Measurements from ENCODE around the gene ADGRV1. TPM values are rescaled to one million over a fixed set of nuclear protein-coding genes. Genes with fewer than 3 reads are reported as not detected.

ADGRV1 gene
- total and polyA plus RNA-seq, 2 experiments from 2014 or later, result 15.5 to 19.6 TPM

GRCh38 chr5:91092859-91093783 is 534.5 kb downstream of the ADGRV1 start:
- no peak for TF ChIP-seq CTCF (IDR thresholded peaks at IDR 0.05; ENCODE audit: low read depth, low read length)
- H3K27ac ChIP-seq, result peak overlapping the region; percentile 31
- H3K36me3 ChIP-seq, result no peaks in the 10 kb centered on the region
- peaks cover 34% of the 10 kb centered on the region for H3K4me1 ChIP-seq (ENCODE audit: low read depth)
- no peaks in the 10 kb centered on the region for H3K27me3 ChIP-seq
- H3K9me3 ChIP-seq (ENCODE audit: low read depth), result no peaks in the 10 kb centered on the region
- DNase-seq (ENCODE audit: low read depth in 1 of 2, low spot score in 1 of 2), result no peak
- no peak overlapping the region for H3K4me3 ChIP-seq

DNA sequence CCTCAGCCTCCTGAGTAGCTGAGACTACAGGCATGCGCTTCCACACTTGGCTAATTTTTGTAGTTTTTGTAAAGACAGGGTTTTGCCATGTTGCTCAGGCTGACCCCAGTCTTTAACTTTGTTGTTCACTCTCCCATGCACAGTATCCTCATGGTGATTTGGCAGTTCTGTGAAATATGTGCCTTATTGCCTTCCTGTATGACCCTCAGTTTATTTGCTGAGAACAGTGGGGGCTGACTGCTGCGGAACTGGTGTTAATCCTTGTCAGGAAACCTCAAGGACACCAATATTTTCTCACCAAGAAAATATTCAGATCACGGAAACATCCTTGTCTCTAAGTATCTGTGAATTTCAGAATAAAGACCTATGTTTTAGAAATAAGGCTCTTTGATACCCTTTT is 536.7 kb downstream of the ADGRV1 start:
- TF ChIP-seq CTCF (IDR thresholded peaks at IDR 0.05; ENCODE audit: low read depth, low read length), result no peak
- no peaks in the 10 kb centered on the region for H3K27me3 ChIP-seq
- peaks cover 34% of the 10 kb centered on the region for H3K4me1 ChIP-seq (ENCODE audit: low read depth)
- no peak for DNase-seq (ENCODE audit: low read depth in 1 of 2, low spot score in 1 of 2)
- H3K9me3 ChIP-seq (ENCODE audit: low read depth), result no peaks in the 10 kb centered on the region
- no peak overlapping the region for H3K4me3 ChIP-seq
- peak overlapping the region; percentile 4 for H3K27ac ChIP-seq
- H3K36me3 ChIP-seq, result no peaks in the 10 kb centered on the region

- no peaks in the 10 kb centered on the region for H3K9me3 ChIP-seq (ENCODE audit: low read depth)
- H3K36me3 ChIP-seq, result no peaks in the 10 kb centered on the region
- no peak for TF ChIP-seq CTCF (IDR thresholded peaks at IDR 0.05; ENCODE audit: low read depth, low read length)
- no peak for DNase-seq (ENCODE audit: low read depth in 1 of 2, low spot score in 1 of 2)
- H3K4me3 ChIP-seq, result no peak overlapping the region
- no peak overlapping the region for H3K27ac ChIP-seq
- no peaks in the 10 kb centered on the region for H3K27me3 ChIP-seq
- peaks cover 34% of the 10 kb centered on the region for H3K4me1 ChIP-seq (ENCODE audit: low read depth)
Observed at GRCh38 chr5:91095786-91096385, 537.3 kb downstream of the ADGRV1 start.

DNA sequence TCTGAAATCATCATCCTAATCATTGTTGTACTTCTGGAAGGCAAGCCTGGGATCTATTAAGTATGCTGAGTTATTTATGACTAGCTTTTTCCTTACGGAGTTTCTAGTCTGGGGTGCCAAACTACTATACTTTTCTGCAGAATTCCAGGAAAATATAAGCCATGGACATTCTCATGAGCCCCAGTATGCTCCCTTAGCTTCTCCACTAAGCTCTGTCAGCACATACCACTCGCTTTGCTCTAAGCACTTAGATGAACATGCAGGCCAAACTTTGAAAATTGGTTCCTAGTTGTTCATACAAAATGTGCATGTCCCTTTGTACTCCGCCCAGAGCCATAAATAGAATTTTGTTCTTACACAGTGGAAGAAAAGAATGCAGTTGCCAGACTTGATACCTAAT is 539.9 kb downstream of the ADGRV1 start:
- peak overlapping the region; percentile 76 for H3K27ac ChIP-seq
- peaks cover 34% of the 10 kb centered on the region for H3K4me1 ChIP-seq (ENCODE audit: low read depth)
- H3K36me3 ChIP-seq, result no peaks in the 10 kb centered on the region
- DNase-seq (ENCODE audit: low read depth in 1 of 2, low spot score in 1 of 2), result peak in 1 of 2 donors; percentile 58
- no peaks in the 10 kb centered on the region for H3K27me3 ChIP-seq
- no peaks in the 10 kb centered on the region for H3K9me3 ChIP-seq (ENCODE audit: low read depth)
- H3K4me3 ChIP-seq, result no peak overlapping the region
- no peak for TF ChIP-seq CTCF (IDR thresholded peaks at IDR 0.05; ENCODE audit: low read depth, low read length)

- H3K4me1 ChIP-seq (ENCODE audit: low read depth), result peaks cover 15% of the 10 kb centered on the region
- no peaks in the 10 kb centered on the region for H3K36me3 ChIP-seq
- no peak overlapping the region for H3K27ac ChIP-seq
- no peaks in the 10 kb centered on the region for H3K9me3 ChIP-seq (ENCODE audit: low read depth)
- H3K27me3 ChIP-seq, result no peaks in the 10 kb centered on the region
- peak; percentile 77 for TF ChIP-seq CTCF (IDR thresholded peaks at IDR 0.05; ENCODE audit: low read depth, low read length)
- H3K4me3 ChIP-seq, result no peak overlapping the region
- DNase-seq (ENCODE audit: low read depth in 1 of 2, low spot score in 1 of 2), result peak; percentile 82 to 92
Observed at GRCh38 chr5:91101600-91102379, 543.2 kb downstream of the ADGRV1 start.
